ENCODE results near the gene FDX2.

GRCh38 chr19:10262771-10263170, 53.0 kb downstream of the FDX2 start:
- no peak for TF ChIP-seq CTCF (conservative IDR thresholded peaks at IDR 0.05 in 1 of 2, IDR thresholded peaks at IDR 0.05 in 1 of 2; ENCODE audit: low read depth in 1 of 2, low read length in 2 of 2)
- no peak for TF ChIP-seq EZH2 (IDR thresholded peaks at IDR 0.05; ENCODE audit: low read length, missing control alignments)
